ENCODE measurements around the gene EMC7. TPM values are rescaled to one million over a fixed set of nuclear protein-coding genes. Genes with fewer than 3 reads are reported as not detected.

EMC7 gene
- total RNA-seq, 1 experiment from 2014 or later = 42.6 TPM

DNA sequence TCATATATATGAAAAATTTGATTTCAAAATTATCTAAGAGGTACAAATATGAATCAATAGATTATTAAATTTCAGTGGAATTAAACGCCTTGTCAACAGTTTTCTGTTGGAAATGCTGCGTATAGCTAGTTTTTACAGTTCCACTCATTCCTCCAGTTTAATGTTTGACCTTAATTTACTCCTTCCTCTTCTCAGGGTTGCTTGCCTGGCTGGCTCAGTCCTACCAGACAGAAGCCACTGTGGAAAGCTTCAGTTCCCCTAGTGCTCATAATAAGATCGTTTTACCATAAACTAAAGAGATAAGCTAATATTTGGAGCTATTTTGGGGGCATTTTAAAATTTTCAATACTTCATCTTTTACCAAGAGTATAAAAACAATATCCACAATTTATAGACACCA, 22.8 kb downstream of the EMC7 start:
- Histone ChIP-seq H3K36me3 (ENCODE audit: insufficient read depth, low read length) (peaks cover 4% of the 10 kb centered on the region; the same call in 1 of the 2 replicates), H3K9me3 (ENCODE audit: low read length) (no peaks in the 10 kb centered on the region)

GRCh38 chr15:34076785-34077184, 24.9 kb downstream of the EMC7 start:
- DNase-seq = no peak
- H3K27ac ChIP-seq (ENCODE audit: low read length) = no peak overlapping the region
- H3K36me3 ChIP-seq (ENCODE audit: insufficient read depth, low read length) = no peaks in the 10 kb centered on the region

More for the DNA sequence above, 22.8 kb downstream of the EMC7 start:
- DNase-seq = no peak
- no peaks in the 10 kb centered on the region for H4K20me1 ChIP-seq (ENCODE audit: insufficient read depth, low read depth, low read length)
- H3K4me3 ChIP-seq (ENCODE audit: low read length) = no peak overlapping the region
- no peak overlapping the region for H3K9ac ChIP-seq (ENCODE audit: low read length)
- H3K4me2 ChIP-seq (ENCODE audit: low read depth, low read length, poor library complexity, severe bottlenecking) = no peak overlapping the region
- no peaks in the 10 kb centered on the region for H3K27me3 ChIP-seq (ENCODE audit: low read length)
- H3K27ac ChIP-seq (ENCODE audit: low read length) = no peak overlapping the region
- H2AFZ ChIP-seq (ENCODE audit: low read length) = no peak overlapping the region
- no peaks in the 10 kb centered on the region for H3K79me2 ChIP-seq (ENCODE audit: low read length)
- H3K4me1 ChIP-seq (ENCODE audit: low read length) = peaks cover 4% of the 10 kb centered on the region; the same call in 1 of the 2 replicates
- H3K9me2 ChIP-seq (replicated peaks; ENCODE audit: insufficient read depth, low read length) = no peaks in the 10 kb centered on the region

GRCh38 chr15:34070003-34070402, 31.7 kb downstream of the EMC7 start:
- no peaks in the 10 kb centered on the region for H3K4me1 ChIP-seq (ENCODE audit: low read length)
- H3K79me2 ChIP-seq (ENCODE audit: low read length) = no peaks in the 10 kb centered on the region
- H3K9me2 ChIP-seq (replicated peaks; ENCODE audit: insufficient read depth, low read length) = no peaks in the 10 kb centered on the region
- no peak overlapping the region for H2AFZ ChIP-seq (ENCODE audit: low read length)
- no peak overlapping the region for H3K27ac ChIP-seq (ENCODE audit: low read length)
- H3K27me3 ChIP-seq (ENCODE audit: low read length) = no peaks in the 10 kb centered on the region
- no peaks in the 10 kb centered on the region for H4K20me1 ChIP-seq (ENCODE audit: insufficient read depth, low read depth, low read length)
- no peak overlapping the region for H3K4me3 ChIP-seq (ENCODE audit: low read length)
- DNase-seq = no peak
- H3K9ac ChIP-seq (ENCODE audit: low read length) = no peak overlapping the region
- H3K36me3 ChIP-seq (ENCODE audit: insufficient read depth, low read length) = no peaks in the 10 kb centered on the region
- H3K9me3 ChIP-seq (ENCODE audit: low read length) = no peaks in the 10 kb centered on the region
- H3K4me2 ChIP-seq (ENCODE audit: low read depth, low read length, poor library complexity, severe bottlenecking) = no peak overlapping the region

More at GRCh38 chr15:34076785-34077184, 24.9 kb downstream of the EMC7 start:
- Histone ChIP-seq H3K9me3 (ENCODE audit: low read length) (no peaks in the 10 kb centered on the region), H3K79me2 (ENCODE audit: low read length) (no peaks in the 10 kb centered on the region), H3K27me3 (ENCODE audit: low read length) (no peaks in the 10 kb centered on the region), H3K4me2 (ENCODE audit: low read depth, low read length, poor library complexity, severe bottlenecking) (no peak overlapping the region), H3K4me1 (ENCODE audit: low read length) (peaks cover 4% of the 10 kb centered on the region; the same call in 1 of the 2 replicates), H3K4me3 (ENCODE audit: low read length) (no peak overlapping the region), H3K9ac (ENCODE audit: low read length) (no peak overlapping the region), H4K20me1 (ENCODE audit: insufficient read depth, low read depth, low read length) (no peaks in the 10 kb centered on the region), H2AFZ (ENCODE audit: low read length) (no peak overlapping the region), H3K9me2 (replicated peaks; ENCODE audit: insufficient read depth, low read length) (no peaks in the 10 kb centered on the region)

DNA sequence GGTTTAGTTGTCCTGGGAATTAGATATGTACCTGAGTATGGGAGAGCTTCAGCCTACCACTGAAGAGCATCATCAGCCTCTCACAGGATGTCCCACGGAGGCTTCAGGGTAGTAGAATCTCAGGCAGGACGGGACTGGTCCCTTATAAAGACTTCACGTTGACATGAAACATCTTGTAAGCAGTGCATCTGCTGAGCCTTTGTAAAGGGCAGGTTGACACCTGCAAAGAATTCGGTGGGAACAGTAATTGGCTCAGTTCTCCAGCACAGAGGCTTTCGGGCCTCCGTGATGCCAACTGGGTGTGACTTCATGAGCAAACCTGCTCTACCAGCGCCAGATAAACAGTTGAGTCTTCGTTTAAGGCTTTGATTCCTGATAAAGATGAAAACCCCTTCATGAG, 35.7 kb downstream of the EMC7 start:
- H3K9me3 ChIP-seq (ENCODE audit: low read length) = no peaks in the 10 kb centered on the region
- H3K79me2 ChIP-seq (ENCODE audit: low read length) = no peaks in the 10 kb centered on the region
- peaks cover 4% of the 10 kb centered on the region; the same call in 1 of the 2 replicates for H3K4me1 ChIP-seq (ENCODE audit: low read length)
- no peak overlapping the region for H3K27ac ChIP-seq (ENCODE audit: low read length)
- H4K20me1 ChIP-seq (ENCODE audit: insufficient read depth, low read depth, low read length) = no peaks in the 10 kb centered on the region
- no peaks in the 10 kb centered on the region for H3K27me3 ChIP-seq (ENCODE audit: low read length)
- no peaks in the 10 kb centered on the region for H3K9me2 ChIP-seq (replicated peaks; ENCODE audit: insufficient read depth, low read length)
- no peaks in the 10 kb centered on the region for H3K36me3 ChIP-seq (ENCODE audit: insufficient read depth, low read length)
- H2AFZ ChIP-seq (ENCODE audit: low read length) = no peak overlapping the region
- DNase-seq = no peak
- no peak overlapping the region for H3K4me3 ChIP-seq (ENCODE audit: low read length)
- no peak overlapping the region for H3K9ac ChIP-seq (ENCODE audit: low read length)
- no peak overlapping the region for H3K4me2 ChIP-seq (ENCODE audit: low read depth, low read length, poor library complexity, severe bottlenecking)

DNA sequence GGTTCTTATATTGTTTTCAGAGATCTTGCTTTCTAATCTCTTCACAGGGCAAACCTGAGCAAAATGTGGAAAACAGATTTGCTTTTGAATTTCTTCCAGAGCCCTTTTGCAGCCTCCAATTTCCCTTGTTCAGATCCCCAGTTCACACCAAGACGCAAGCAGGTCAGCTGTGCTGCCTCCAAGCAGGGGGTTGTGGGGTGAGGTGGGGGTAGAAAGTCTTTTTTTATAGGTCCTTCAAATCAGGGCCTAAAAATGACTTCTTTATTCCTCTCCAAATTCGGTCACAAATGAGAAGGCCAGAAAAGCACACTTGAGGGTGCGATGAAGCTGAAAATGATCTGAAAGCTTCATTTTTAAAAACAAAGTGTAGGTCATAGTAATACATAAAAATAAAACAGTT, 36.4 kb downstream of the EMC7 start:
- H3K4me1 ChIP-seq (ENCODE audit: low read length) = peaks cover 4% of the 10 kb centered on the region; the same call in 1 of the 2 replicates
- no peak overlapping the region for H3K4me3 ChIP-seq (ENCODE audit: low read length)
- H2AFZ ChIP-seq (ENCODE audit: low read length) = no peak overlapping the region
- no peaks in the 10 kb centered on the region for H3K9me2 ChIP-seq (replicated peaks; ENCODE audit: insufficient read depth, low read length)
- no peaks in the 10 kb centered on the region for H3K79me2 ChIP-seq (ENCODE audit: low read length)
- H3K9ac ChIP-seq (ENCODE audit: low read length) = no peak overlapping the region
- no peak overlapping the region for H3K27ac ChIP-seq (ENCODE audit: low read length)
- H3K27me3 ChIP-seq (ENCODE audit: low read length) = no peaks in the 10 kb centered on the region
- no peaks in the 10 kb centered on the region for H4K20me1 ChIP-seq (ENCODE audit: insufficient read depth, low read depth, low read length)
- no peak for DNase-seq
- H3K9me3 ChIP-seq (ENCODE audit: low read length) = no peaks in the 10 kb centered on the region
- no peaks in the 10 kb centered on the region for H3K36me3 ChIP-seq (ENCODE audit: insufficient read depth, low read length)
- H3K4me2 ChIP-seq (ENCODE audit: low read depth, low read length, poor library complexity, severe bottlenecking) = no peak overlapping the region

DNA sequence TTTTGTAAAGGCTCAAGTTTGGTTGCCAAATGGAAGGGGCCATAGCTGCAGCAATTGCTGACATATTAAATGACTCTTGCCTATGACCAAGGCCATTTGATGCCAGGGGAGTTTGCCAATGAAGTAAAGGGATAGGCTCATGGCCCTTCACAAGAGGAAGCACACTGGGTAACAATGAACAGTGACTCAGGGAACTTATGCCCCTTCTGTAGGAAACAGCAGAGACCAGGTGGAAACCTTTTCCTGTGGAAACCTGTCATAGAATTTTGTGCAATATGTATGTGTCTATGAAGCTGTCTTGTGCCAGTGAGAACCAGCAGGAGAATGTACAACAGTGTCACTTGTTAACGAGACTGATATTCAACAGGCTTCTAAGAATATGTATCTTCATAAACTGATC, 37.2 kb downstream of the EMC7 start:
- no peak for DNase-seq
- Histone ChIP-seq H2AFZ (ENCODE audit: low read length) (no peak overlapping the region), H3K4me3 (ENCODE audit: low read length) (no peak overlapping the region), H3K4me2 (ENCODE audit: low read depth, low read length, poor library complexity, severe bottlenecking) (no peak overlapping the region), H3K9me3 (ENCODE audit: low read length) (no peaks in the 10 kb centered on the region), H3K4me1 (ENCODE audit: low read length) (peaks cover 4% of the 10 kb centered on the region; the same call in 1 of the 2 replicates), H3K27me3 (ENCODE audit: low read length) (no peaks in the 10 kb centered on the region), H3K9ac (ENCODE audit: low read length) (no peak overlapping the region), H3K79me2 (ENCODE audit: low read length) (no peaks in the 10 kb centered on the region), H3K27ac (ENCODE audit: low read length) (no peak overlapping the region), H3K9me2 (replicated peaks; ENCODE audit: insufficient read depth, low read length) (no peaks in the 10 kb centered on the region), H4K20me1 (ENCODE audit: insufficient read depth, low read depth, low read length) (no peaks in the 10 kb centered on the region), H3K36me3 (ENCODE audit: insufficient read depth, low read length) (no peaks in the 10 kb centered on the region)

GRCh38 chr15:34059946-34060345, 41.7 kb downstream of the EMC7 start:
- Histone ChIP-seq H3K4me1 (ENCODE audit: low read length) (peaks cover 4% of the 10 kb centered on the region; the same call in 1 of the 2 replicates), H3K79me2 (ENCODE audit: low read length) (no peaks in the 10 kb centered on the region), H4K20me1 (ENCODE audit: insufficient read depth, low read depth, low read length) (no peaks in the 10 kb centered on the region), H3K27me3 (ENCODE audit: low read length) (no peaks in the 10 kb centered on the region), H3K9me3 (ENCODE audit: low read length) (no peaks in the 10 kb centered on the region), H3K9ac (ENCODE audit: low read length) (no peak overlapping the region), H2AFZ (ENCODE audit: low read length) (no peak overlapping the region), H3K9me2 (replicated peaks; ENCODE audit: insufficient read depth, low read length) (no peaks in the 10 kb centered on the region), H3K4me2 (ENCODE audit: low read depth, low read length, poor library complexity, severe bottlenecking) (no peak overlapping the region), H3K27ac (ENCODE audit: low read length) (no peak overlapping the region), H3K36me3 (ENCODE audit: insufficient read depth, low read length) (no peaks in the 10 kb centered on the region), H3K4me3 (ENCODE audit: low read length) (no peak overlapping the region)
- DNase-seq = no peak

DNA sequence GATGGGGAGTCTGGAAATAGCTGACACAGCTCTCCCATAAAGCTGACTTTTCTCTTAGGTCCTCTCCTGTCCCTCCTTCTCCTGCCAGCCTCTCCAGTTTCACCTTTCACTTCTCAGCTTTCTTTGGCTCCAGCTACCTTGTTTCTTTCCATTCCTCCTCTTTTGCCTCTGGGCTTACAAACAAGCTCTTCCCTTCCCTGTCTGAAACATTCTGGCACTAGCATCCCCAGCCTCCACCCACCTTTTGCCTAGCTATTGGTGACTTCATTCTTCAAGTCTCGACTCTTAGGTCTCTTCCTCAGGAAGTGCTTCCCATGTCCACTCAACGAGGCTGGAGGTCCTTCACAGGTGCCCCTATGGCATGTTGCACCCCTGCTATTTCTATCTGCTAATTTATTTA, 42.2 kb downstream of the EMC7 start:
- no peaks in the 10 kb centered on the region for H3K27me3 ChIP-seq (ENCODE audit: low read length)
- DNase-seq = no peak
- H3K79me2 ChIP-seq (ENCODE audit: low read length) = no peaks in the 10 kb centered on the region
- H3K4me3 ChIP-seq (ENCODE audit: low read length) = no peak overlapping the region
- peaks cover 4% of the 10 kb centered on the region; the same call in 1 of the 2 replicates for H3K4me1 ChIP-seq (ENCODE audit: low read length)
- H3K9me3 ChIP-seq (ENCODE audit: low read length) = no peaks in the 10 kb centered on the region
- no peak overlapping the region for H3K9ac ChIP-seq (ENCODE audit: low read length)
- H3K36me3 ChIP-seq (ENCODE audit: insufficient read depth, low read length) = no peaks in the 10 kb centered on the region
- H3K4me2 ChIP-seq (ENCODE audit: low read depth, low read length, poor library complexity, severe bottlenecking) = no peak overlapping the region
- no peaks in the 10 kb centered on the region for H3K9me2 ChIP-seq (replicated peaks; ENCODE audit: insufficient read depth, low read length)
- H4K20me1 ChIP-seq (ENCODE audit: insufficient read depth, low read depth, low read length) = no peaks in the 10 kb centered on the region
- H3K27ac ChIP-seq (ENCODE audit: low read length) = no peak overlapping the region
- H2AFZ ChIP-seq (ENCODE audit: low read length) = no peak overlapping the region

DNA sequence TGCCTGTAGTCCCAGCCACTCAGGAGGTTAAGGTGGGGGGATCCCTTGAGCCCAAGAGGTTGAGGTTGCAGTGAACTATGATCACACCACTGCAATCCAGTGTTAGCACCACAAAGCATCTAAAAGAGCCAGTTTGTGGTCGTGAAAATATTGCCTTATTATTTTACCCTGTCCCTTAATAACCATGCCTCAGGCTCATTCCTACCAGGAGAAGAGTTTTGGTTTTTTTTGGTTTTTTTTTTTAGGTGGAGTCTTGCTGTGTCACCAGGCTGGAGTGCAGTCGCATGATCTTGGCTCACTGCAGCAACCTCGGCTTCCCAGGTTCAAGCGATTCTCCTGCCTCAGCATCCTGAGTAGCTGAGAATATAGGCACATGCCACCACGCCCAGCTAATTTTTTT, 44.8 kb downstream of the EMC7 start:
- no peak for DNase-seq
- H3K9me2 ChIP-seq (replicated peaks; ENCODE audit: insufficient read depth, low read length) = no peaks in the 10 kb centered on the region
- no peak overlapping the region for H2AFZ ChIP-seq (ENCODE audit: low read length)
- H3K4me2 ChIP-seq (ENCODE audit: low read depth, low read length, poor library complexity, severe bottlenecking) = no peak overlapping the region
- no peaks in the 10 kb centered on the region for H3K9me3 ChIP-seq (ENCODE audit: low read length)
- no peak overlapping the region for H3K9ac ChIP-seq (ENCODE audit: low read length)
- no peaks in the 10 kb centered on the region for H3K27me3 ChIP-seq (ENCODE audit: low read length)
- H4K20me1 ChIP-seq (ENCODE audit: insufficient read depth, low read depth, low read length) = no peaks in the 10 kb centered on the region
- no peak overlapping the region for H3K4me3 ChIP-seq (ENCODE audit: low read length)
- H3K4me1 ChIP-seq (ENCODE audit: low read length) = peaks cover 4% of the 10 kb centered on the region; the same call in 1 of the 2 replicates
- no peaks in the 10 kb centered on the region for H3K36me3 ChIP-seq (ENCODE audit: insufficient read depth, low read length)
- no peaks in the 10 kb centered on the region for H3K79me2 ChIP-seq (ENCODE audit: low read length)
- no peak overlapping the region for H3K27ac ChIP-seq (ENCODE audit: low read length)
